NCI-H128 (cell line): Measurements from ENCODE around the gene ITGA7.

Source experiments
- DNase-seq: peaks from one replicate; lab custom pipeline; 2025; ENCODE audit not compliant: unreplicated experiment; lab: John Stamatoyannopoulos, UW

ITGA7 gene

GRCh38 chr12:55736780-55737580 is 29.3 kb upstream of the ITGA7 start:
- peak; percentile 55 for DNase-seq

DNA sequence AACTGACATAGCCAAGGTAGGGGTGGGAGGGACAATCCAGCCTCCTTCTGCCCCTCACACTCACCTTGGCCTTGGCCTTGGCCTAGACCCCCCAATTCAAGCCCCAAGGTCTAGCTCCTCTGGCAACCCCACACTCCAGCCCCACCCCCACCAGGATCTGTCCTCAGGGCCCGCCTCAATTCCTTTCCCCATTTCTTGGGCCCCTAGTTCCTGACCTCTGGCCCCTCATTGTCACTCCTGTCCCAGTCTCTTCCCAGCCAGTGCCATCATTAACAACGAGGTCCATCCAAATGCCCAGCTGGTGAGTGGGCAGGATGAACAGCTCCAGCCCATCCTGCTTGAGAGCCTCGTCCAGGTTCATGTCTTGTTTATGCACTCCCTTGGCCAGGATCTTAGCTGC is 28.4 kb upstream of the ITGA7 start:
- DNase-seq: no peak

GRCh38 chr12:55734595-55734994 is 26.9 kb upstream of the ITGA7 start:
- DNase-seq: no peak

- no peak for DNase-seq
Measured at GRCh38 chr12:55733858-55734257, 26.2 kb upstream of the ITGA7 start.

DNA sequence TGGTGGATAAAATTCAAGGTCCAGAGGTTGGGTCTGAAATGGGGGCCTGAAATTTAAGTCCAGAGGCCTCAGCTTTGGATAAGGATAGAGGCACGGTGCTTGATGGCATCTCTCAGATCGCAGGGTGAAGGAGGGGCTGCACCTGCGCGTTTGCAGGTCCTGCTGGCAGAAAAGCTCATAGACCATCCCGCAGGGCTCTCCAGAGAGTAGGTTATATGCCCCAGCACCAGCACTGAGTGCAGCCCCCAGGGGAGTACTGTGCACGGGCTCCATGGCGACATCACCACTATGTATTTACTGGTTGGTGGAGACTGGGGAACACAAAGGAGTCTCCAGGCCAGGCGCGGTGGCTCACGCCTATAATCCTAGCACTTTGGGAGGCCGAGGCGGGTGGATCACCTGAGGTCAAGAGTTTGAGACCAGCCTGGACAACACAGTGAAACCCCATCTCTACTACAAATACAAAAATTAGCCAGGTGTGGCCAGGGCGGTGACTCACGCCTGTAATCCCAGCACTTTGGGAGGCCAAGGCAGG is 25.4 kb upstream of the ITGA7 start:
- no peak for DNase-seq

- DNase-seq: no peak
Measured at GRCh38 chr12:55732288-55732687, 24.6 kb upstream of the ITGA7 start.

GRCh38 chr12:55729819-55730818 is 22.4 kb upstream of the ITGA7 start:
- DNase-seq: no peak

- DNase-seq: peak; percentile 69
Measured at GRCh38 chr12:55728939-55729818, 21.5 kb upstream of the ITGA7 start, which contains the start of gene CD63. TSS of gene CD63 (minus strand) at chr12:55729009. CDS start at chr12:55728341, 668 bp downstream.

GRCh38 chr12:55728186-55728938 is 20.7 kb upstream of the ITGA7 start:
- DNase-seq: no peak

DNA sequence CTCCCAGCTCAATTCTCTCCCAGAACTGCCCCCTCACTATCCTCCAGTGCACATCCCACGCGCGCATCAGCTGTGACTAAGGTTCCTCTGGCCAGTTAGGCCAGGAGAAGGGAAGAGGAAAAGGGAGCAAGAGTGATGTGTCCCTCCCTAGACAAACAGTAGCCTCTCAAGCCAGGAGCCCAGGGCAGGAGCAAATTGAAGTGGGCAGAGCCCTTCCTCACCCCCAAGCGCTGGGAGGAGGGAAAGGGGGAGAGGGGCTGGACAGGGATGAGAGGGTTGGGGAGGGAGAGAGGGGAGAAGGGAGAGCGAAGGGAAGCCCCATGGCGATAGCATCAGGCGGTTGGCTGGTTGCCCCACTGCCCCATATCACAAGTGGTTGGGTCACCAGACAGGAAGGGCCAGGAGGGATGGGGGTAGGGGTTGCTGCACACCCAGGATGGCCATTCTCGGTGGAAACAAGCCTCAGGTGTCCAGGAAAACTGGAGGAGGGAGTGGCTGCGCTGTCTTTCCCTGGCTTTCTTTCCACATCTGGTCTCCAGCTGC is 20.0 kb upstream of the ITGA7 start:
- no peak for DNase-seq

DNA sequence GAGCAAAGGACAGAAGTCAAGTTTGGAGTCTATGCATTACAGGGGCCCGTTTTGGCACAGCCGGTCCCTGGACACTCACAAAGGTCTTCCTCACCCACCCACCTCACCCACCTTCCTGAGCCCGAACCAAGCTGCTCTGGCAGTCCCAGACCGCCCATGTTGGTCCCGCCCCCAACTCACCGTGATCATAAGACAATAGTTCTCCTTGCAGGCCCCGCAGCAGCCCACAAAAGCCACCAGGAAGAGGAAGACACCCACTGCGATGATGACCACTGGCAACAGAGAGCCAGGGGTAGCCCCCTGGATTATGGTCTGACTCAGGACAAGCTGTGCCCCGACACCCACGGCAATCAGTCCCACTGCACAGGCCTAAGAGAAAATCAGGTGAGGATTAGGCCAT is 19.3 kb upstream of the ITGA7 start:
- no peak for DNase-seq

DNA sequence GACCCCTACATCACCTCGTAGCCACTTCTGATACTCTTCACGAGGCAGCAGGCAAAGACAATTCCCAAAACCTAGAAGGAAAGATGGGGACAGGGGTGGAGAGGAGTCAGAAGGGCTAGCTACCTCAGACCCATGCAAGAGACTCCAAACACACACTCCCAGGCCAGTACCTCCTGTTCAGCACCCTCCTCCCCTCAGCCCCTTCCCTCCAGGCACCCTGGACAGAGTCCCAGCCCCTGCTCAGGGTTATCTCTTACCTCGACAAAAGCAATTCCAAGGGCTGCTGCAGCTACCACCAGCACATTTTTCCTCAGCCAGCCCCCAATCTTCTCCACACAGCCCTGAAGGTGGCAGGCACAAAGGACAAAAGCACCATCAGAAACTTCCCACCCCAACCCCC is 17.9 kb upstream of the ITGA7 start:
- no peak for DNase-seq

DNA sequence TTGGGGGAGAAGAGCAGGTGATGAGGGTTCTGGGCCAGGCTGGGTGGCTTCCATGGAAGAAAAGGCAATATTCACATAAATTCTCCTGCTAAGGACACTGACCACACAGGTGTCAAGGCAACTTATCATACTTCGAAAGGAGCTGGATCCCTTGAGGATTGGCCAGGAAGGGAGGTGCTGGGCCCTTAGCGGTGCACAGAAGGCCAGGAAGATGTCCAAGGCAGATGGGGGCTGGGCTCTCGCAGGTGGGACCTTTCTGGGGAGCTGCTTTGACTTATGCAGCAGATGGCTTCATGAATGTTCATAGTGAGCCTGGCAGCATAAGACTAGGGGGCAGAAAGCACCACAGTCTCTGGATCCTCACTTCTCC is 17.2 kb upstream of the ITGA7 start:
- DNase-seq: no peak

GRCh38 chr12:55724226-55724939 is 16.7 kb upstream of the ITGA7 start:
- DNase-seq: no peak

DNA sequence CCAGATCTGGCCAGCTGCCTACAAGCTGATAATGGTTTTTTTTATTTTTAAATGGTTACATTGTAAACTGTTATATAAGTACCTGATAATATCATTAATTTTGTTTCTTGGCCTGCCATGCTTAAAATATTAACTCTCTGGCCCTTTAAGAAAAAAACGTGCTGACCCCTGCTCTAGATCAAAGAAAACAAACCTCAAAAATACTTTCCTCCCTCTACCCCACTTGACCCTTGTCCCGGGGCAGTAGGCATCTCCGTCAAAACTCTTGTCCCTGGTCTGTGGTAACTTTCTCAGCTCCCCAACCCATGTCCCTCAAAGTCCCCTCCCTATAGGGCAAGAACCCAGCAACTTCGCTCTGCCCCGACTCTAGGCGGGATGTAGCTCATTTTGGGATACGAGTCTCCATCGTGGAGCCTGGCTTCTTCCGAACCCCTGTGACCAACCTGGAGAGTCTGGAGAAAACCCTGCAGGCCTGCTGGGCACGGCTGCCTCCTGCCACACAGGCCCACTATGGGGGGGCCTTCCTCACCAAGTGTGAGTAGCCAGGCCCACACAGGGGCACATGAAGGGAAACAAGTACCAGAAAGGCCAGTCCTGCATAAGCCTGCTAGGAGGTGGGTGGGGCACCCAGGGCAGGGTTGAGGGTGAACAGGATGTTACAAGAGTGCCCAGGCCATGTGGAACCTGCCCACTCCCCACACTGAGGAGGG is 16.0 kb upstream of the ITGA7 start:
- no peak for DNase-seq

DNA sequence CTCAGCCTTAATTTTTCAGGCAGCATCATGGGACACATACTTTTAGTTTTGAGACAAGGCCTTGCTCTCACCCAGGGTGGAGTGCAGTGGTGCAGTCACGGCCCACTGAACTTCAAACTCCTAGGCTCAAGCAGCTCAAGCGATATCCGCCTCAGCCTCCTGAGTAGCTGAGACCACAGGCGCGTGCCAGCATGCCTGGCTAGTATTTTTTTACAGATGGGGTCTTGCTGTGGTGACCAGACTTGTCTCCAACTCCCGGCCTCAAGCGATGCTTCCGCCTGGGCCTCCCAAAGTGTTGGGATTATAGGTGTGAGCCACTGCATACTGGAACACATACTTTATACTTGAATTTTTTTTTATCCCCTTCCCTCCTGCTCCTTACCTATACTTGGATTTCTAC is 15.2 kb upstream of the ITGA7 start:
- DNase-seq: no peak

GRCh38 chr12:55721601-55722213 is 14.0 kb upstream of the ITGA7 start:
- no peak for DNase-seq

GRCh38 chr12:55720894-55721444 is 13.3 kb upstream of the ITGA7 start:
- no peak for DNase-seq
